TTC549 (cell line): ENCODE data around the gene DNAH10.
A peak's percentile ranks its signal among the peaks of the same experiment; 100 is the strongest.

ENCODE experiments used
- FAIRE-seq: peaks from 2 replicates; lab custom pipeline; 2012; peaks lifted over from hg19 to GRCh38; lab: Jason Lieb, UNC

DNAH10 gene

GRCh38 chr12:123889848-123890535, 127.9 kb downstream of the DNAH10 start:
- no peak for FAIRE-seq

GRCh38 chr12:123890536-123890902, 128.4 kb downstream of the DNAH10 start:
- no peak for FAIRE-seq

GRCh38 chr12:123891011-123891410, 128.9 kb downstream of the DNAH10 start:
- FAIRE-seq = no peak

- no peak for FAIRE-seq
Measured at GRCh38 chr12:123891516-123892179, 129.5 kb downstream of the DNAH10 start.

GRCh38 chr12:123892180-123892559, 130.1 kb downstream of the DNAH10 start:
- FAIRE-seq = no peak

- FAIRE-seq = no peak
Measured at GRCh38 chr12:123892853-123893252, 130.8 kb downstream of the DNAH10 start.

GRCh38 chr12:123893276-123893675, 131.2 kb downstream of the DNAH10 start:
- no peak for FAIRE-seq

- no peak for FAIRE-seq
Measured at GRCh38 chr12:123894823-123895345, 132.8 kb downstream of the DNAH10 start.

GRCh38 chr12:123895451-123895850, 133.3 kb downstream of the DNAH10 start:
- no peak for FAIRE-seq

GRCh38 chr12:123896767-123897166, 134.7 kb downstream of the DNAH10 start:
- no peak for FAIRE-seq

GRCh38 chr12:123897221-123897620, 135.1 kb downstream of the DNAH10 start:
- no peak for FAIRE-seq

- FAIRE-seq = no peak
Measured at GRCh38 chr12:123898673-123899072, 136.6 kb downstream of the DNAH10 start.

- no peak for FAIRE-seq
Measured at GRCh38 chr12:123899368-123899767, 137.3 kb downstream of the DNAH10 start.

GRCh38 chr12:123900871-123901376, 138.8 kb downstream of the DNAH10 start:
- FAIRE-seq = no peak

- FAIRE-seq = no peak
Measured at GRCh38 chr12:123902821-123903220, 140.7 kb downstream of the DNAH10 start.

GRCh38 chr12:123903301-123904065, 141.4 kb downstream of the DNAH10 start:
- FAIRE-seq = no peak

- FAIRE-seq = peak; percentile 78
Measured at GRCh38 chr12:123905319-123905925, 143.3 kb downstream of the DNAH10 start.

GRCh38 chr12:123906711-123907420, 144.8 kb downstream of the DNAH10 start:
- FAIRE-seq = no peak

- no peak for FAIRE-seq
Measured at GRCh38 chr12:123907726-123908476, 145.8 kb downstream of the DNAH10 start.

GRCh38 chr12:123908884-123909725, 147.0 kb downstream of the DNAH10 start:
- no peak for FAIRE-seq
